ENCODE data around the gene GNL3L.

- no peak for TF ChIP-seq CTCF (IDR thresholded peaks at IDR 0.05; ENCODE audit: poor library complexity)
- TF ChIP-seq EZH2 (IDR thresholded peaks at IDR 0.05; ENCODE audit: borderline replicate concordance): no peak
- TF ChIP-seq EZH2phosphoT487 (IDR thresholded peaks at IDR 0.05; ENCODE audit: low read depth, severe bottlenecking, unreplicated experiment): no peak
Observed at GRCh38 chrX:54530357-54530900, 410 bp downstream of the GNL3L start.

All from hepatocyte (in vitro differentiated cells).